ENCODE data around the gene NELFB.

NELFB gene

DNA sequence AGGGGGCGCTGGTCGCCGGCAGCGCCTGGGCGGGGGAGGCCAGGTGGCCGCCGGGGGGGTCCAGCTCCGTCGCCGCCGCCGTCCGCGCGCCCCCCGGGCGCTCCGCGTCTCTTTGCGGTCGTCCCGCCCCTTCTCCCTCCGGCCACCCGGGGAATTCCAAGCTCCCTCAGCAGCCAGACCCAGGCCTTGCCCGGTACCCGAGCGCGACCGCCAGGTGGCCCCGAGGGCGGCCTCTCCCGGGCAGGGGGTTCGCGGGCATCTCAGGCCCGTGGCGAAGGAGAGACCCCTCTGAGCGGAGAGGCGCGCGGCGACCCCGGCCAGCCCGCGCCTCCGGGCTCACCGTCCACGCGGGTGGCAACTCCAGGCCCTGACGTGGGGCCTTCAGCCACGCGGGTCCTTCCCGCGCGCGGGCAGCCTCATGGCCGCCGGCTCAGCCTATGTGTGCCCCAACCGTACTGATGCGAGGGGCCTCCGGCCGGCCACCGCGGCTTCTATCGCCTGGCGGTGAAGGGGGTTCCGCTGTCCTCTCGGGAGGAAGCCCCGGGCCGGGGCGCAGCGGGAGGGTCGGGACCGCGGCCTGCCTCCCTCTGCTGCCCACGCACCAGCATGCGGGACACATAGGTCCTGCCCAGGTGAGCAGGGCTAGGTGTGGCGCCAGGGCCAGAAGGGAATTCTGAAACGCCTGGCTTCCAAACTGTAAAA is 47.5 kb downstream of the NELFB start:
- no peak for DNase-seq (ENCODE audit: low read depth in 1 of 2, low spot score in 1 of 2)

DNA sequence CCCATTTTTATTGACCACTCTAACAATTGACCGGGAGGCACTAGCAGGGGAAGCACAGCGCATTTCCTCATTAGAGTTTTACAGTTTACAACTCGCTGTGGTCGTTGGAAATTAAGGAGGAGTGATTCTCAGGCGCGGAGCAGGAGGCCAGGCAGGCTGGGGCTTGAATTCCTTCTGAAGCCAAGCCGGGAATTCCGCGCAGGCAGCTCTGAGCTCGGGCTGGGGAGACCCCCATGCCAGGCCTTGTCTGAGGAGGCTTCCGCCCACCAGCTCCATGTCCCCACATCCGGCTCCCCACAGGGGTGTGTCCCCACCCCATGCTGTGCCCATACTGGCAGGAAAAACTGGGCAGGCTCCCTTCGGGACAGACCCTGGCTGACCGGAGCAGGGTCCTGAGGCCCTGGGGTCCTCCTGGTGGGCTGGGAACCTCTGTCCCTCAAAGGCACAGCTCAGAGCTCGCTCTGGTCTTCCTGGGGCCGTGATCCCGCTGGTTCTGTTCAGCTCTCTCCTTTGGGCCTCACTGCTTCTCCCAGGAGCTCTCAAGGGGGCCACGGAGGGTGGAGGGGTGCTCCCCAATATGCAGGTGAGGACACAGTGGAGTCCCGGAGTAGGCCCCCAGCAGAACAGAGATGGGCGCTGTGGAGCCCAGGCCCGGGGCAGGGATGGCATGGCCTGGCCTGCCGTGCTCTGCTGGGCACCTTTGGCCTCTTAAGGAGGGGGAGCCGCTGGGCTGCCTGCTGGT is 48.2 kb downstream of the NELFB start:
- DNase-seq (ENCODE audit: low read depth in 1 of 2, low spot score in 1 of 2) = no peak

DNA sequence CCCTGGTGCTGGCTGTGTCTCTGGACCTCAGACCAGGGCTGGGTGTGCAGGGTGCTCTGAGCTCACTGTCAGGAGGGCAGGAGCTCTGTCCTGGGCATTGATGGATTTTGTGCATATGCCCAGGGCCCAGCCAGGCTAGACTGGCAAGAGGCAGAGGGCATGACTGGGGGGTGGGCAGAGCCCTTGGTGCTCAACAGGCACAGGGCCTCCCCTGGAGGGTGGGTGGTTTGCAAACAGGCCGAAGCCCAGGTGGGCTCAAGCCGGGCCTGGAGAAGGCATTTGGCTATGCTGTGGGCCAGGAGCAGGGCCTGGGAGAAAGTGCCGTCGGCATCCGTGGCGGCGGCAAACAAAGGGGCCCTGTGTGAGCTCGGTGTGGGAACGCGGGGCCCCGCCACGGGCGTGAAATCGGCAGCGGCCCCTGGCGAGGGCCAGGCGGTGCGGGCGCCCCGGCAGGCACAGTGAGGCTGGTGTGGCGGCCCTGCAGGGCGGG is 48.8 kb downstream of the NELFB start:
- no peak for DNase-seq (ENCODE audit: low read depth in 1 of 2, low spot score in 1 of 2)

DNA sequence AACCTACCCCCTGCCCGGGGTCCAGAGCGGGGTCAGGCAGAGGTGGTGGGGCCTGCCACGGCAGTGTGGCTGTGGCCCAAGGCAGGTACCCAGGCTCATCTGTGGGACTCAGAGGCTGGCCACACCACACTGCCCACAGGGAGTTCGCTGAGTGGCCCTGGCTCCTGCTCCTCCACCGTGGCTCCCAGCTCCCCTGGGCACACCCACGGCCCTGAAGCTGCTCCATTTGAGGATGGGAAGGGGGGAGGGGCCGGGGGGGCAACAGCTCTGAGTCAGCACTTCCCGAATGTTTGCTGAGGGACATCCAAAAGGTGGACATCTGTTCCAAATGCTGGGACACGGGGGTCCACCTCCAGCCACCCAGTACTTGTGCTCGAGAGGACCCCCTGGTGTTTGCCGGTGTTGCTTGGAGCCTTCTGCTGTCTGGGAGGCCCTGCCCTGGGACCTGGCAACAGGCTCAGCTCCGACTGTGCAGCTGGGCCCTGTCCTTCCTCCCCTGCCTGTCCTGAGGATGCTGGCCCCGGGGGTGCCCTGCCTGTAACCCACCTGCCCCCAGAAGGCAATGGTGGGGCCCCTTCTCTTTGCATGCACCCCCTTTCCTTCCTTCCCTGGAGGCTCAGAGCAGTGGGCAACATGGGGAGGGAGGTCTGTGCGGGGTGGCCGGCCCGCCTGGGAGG is 49.4 kb downstream of the NELFB start:
- no peak for DNase-seq (ENCODE audit: low read depth in 1 of 2, low spot score in 1 of 2)

DNA sequence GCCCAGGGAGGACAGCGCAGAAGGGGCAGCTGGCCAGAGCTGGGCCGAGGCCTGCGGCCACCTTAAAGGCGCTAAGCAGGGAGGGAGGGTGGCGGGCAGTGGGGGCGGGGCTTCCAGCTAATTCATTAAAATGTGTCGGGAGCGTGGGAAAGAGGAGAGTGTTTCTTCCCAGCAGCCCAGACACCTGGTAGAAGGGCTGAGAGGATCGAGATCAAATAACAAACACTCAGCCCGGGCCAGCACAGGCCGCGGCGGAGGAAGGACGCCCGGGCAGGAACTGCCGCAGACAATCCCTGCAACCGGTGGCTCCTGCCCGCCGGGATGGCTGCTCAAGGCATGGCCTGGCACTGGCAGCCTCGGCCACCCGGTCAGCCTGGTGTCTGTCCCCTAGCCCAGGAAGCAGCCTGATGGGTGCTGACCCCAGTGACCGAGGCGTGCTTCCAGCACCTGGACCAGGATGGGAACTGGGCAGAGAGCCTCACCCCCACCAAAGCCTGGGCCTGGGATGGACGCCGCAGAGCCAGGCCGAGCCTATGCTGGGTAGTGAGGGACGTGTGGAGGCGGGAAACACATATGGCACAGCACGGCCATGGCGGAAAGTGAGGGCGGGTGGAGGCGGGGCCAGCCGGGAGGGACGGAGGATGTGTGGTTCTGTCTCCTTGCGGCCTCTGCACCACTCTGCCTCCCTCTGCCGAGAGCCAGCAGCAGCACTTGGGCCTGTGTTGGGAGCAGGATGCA is 50.1 kb downstream of the NELFB start:
- DNase-seq (ENCODE audit: low read depth in 1 of 2, low spot score in 1 of 2) = peak; percentile 26 to 40

DNA sequence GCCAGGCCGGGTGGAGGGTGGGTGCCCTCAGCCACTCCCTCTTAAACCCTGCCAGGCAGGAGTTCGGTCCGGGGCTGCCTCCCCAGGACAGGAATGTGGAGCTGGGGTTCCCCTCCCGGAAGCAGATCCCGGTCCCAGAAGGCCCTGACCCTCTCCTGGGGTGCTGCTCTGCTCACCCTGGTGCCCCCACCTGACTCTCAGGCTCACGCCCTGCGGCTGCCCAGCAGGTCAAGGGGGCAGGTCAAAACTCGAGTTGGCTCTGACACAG is 50.6 kb downstream of the NELFB start:
- no peak for DNase-seq (ENCODE audit: low read depth in 1 of 2, low spot score in 1 of 2)

DNA sequence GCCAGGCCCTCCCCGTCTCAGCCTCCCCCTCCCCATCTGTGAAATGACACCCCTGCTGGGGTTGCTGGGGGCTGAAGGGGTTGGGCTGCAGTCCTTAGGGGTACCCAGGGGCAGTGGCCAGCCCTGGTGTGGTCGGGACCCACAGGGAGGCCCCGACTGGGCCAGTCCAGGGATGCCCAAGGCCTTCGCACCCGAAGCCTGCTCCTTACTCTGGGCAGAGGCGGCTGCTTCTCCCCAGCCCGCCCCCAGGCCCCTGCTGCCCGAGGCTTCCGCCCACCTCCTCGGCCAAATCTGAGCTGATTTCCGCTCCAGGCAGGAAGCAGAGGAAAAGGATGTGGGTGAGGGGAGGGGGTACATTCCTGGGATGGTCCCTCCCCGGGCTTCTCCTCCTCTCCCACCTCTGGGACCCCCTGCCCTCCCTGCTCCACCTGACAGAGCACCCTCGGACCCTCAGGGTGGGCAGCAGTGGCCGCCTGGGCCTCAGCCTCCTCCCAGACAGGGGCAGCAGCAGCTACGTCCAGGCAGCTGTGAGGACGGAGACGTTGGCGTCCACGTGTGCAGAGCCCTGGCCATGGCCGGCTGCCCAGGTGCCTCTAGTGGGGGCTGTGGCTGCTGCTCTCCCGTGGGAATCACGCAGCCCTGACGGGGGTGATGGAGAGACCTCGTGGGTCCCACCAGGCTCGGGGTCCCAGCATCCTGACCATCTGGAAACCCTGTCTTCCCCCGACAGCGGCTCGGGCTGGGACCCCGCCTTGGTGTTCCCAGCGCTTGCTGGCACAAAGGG is 51.1 kb downstream of the NELFB start:
- no peak for DNase-seq (ENCODE audit: low read depth in 1 of 2, low spot score in 1 of 2)

DNA sequence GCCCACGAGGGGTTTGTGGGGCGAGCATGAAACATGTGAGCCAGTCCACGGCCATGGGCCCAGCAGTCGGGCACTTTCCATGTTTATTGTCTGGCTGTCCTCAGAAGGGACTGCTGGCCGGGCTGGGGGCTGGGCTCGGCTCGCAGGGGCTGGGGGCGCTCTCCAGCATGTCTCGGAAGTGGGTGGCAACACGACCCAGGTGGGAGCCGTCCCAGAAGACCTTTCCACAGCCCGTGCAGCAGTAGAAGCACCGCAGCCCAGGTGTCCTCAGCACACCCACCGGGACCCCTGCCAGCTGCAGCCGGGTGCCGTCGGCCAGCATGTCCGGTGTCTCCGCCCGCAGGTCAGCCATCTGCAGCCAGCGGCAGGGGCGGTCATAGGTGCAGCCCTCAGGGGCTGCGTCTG is 51.7 kb downstream of the NELFB start:
- no peak for DNase-seq (ENCODE audit: low read depth in 1 of 2, low spot score in 1 of 2)

DNA sequence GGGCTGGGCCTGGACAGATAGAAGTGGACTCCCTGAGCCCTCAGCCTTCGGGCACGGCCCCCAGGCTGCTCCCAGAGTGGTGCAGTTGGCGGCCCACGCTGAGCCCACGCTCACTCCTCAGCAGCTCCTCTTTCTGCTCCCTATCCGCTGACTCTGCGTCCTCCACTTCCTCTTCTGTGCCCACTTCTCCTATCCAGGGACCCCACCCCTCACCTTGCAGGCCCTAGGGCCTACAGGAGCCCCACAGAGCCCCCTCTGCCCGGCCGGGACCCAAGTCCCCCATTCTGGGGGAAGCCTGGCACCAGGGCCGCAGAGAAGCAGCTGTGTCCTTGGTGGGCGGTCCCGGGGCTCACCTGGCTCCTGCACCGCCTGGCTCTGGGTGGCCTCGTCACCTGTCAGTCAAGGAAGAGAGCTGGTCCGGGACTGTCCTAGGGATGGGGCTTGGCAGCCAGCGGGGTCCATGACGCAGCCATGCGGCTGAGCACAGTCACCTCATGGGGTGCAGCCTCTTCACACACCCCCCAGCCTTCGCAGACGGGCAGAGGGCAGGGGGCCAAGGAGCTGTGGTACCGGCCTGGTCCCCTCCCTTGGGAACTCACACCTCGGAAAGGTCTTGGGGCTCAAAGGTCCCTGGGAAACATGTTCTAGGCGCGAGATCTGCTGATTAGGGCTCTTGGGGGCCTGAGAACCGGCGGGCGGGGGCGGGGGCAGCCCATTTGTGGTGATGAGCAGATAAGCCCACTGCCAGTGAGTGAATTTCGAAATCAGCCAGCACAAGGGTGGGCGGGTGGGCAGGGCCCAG is 52.3 kb downstream of the NELFB start:
- no peak for DNase-seq (ENCODE audit: low read depth in 1 of 2, low spot score in 1 of 2)

DNA sequence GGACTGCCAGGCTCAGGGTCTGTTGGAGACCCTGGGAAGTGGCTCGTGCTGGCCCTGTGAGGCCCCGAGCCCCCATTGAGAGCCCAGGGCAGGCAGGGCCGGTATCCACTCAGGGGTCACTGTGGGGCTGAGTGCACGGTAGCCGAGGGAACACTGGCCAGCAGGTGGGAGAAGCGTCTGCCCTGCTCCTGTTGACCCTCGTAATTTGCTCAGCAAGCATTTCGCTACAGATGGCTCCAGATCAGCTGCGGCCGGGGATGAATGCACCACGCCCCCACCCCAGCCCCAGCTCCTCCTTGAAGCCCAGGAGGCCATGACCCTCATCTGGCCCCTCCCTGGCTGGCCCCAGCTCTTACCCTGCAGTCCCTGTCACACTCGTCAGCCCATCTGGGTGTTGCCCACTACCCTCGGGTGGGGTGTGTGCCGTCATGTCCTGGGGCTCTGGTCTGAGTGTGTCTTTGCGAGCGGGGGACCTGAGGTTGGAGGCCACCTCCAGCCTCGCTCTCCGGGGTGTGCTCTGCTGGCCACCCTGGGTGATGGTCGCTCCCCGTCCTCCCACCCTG is 53.0 kb downstream of the NELFB start:
- no peak for DNase-seq (ENCODE audit: low read depth in 1 of 2, low spot score in 1 of 2)

DNA sequence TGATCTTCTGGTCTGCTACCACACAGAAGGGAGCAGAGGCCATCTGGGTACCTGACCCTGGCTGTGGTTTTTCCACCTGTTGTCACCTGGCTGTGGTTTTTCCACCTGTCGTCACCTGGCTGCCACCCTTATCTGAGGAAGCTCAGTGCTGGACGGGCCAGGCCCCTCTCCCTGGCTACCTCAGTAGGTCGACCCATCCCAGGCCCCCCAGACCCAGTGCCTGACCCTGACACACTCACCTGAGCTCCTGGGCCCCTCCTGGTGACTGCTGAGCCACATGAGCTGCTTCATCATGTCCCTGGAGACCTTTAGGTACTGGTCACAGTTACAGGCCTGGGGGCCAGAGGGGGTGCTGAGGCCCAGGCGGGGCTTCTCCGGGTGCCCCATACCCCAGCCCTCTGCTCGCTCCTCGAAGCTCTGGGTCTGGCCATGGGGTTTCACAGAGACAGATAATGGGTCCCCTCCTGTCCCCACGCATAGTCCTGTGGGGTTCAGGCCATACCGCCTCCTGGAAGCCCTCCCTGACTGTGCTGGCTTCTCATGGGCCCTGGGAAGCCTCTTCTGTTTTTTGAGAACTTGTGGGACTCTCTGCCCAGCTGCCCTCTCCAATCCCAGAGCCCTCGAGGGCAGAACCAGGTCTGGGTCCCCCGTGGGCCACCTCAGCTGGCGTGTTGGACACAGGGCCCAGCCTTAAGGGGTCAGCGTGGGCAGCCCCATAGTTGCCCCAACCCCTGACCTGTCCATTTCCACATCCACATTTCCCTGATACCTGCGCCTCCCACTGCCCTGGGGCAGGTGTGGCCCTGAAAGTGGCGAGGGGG is 54.5 kb downstream of the NELFB start:
- no peak for DNase-seq (ENCODE audit: low read depth in 1 of 2, low spot score in 1 of 2)

DNA sequence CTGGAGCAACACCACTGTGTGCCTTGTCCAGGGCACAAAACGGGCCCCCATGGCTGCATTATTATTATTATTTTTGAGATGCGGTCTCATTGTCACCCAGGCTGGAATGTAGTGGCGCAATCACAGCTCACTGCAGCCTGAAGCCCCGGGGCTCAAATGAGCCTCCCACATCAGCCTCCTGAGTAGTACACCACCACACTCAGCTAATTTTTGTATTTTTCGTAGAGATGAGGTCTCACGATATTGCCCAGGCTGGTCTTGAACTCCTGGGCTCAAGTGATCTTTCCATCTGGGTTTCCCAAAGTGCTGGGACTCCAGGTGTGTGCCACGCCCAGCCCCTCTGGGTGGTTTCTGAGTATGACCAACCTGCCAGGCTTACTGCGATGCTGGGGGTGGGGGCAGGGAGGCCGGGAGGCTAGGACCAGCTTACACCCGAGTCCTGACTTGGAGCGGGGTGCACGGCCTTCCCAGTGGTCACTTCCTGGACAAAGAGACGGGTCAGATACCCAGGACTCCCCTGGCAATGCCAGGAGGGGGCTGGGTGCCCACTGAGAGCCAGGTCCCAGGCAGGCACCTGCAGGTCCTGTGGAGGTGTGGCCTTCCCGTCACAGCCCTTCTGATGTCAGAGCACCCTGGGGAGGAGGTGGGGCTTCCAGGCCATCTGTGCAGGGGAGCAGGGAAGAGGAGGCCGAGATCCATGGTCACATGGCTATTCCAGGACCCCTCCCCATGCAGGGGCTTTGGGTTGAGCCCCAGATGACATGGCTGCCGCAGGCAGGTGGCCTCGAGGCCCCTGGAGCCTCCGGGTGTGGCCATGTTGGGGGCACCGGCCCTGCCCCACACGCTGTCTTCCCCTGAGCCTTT is 55.3 kb downstream of the NELFB start:
- DNase-seq (ENCODE audit: low read depth in 1 of 2, low spot score in 1 of 2) = no peak

DNA sequence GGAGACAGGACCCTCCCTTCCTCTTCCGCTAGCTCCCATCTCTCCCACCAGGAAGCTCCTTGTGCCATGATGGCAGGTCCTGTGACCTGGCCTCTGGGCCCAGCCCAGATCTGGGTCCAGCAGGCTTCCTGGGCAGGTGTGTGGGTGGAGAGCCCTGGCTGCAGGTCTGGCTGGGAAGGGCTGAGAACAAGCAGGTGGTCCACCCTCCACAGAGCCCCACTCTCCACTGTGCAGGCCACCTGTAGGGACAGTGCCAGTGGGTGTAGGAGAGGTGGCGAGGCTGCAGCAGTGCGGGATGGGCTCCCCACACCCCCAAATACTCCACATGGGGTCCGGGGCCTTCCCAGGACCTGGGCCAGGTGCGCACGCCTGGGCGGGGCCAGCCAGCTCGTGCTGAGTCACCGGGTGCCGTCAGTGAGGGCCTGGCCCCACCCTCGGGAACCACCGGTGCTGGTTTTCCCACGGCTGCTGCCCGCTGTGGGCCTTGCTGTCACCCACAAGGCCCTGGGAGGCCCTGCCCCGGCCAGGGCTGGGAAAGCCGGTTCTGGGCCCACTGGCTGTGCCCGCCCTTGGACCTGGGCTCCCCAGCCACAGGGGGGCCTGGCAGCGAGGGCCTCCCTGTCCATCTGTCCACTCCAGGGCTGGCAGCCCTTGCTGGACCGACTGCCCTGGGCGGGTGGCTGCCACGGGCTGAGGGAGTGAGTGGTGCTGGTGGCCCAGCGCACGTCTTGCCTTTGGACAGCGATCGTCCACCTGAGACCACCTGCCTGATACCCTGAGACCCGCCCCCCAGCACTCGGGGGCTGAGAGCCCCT is 56.3 kb downstream of the NELFB start:
- no peak for DNase-seq (ENCODE audit: low read depth in 1 of 2, low spot score in 1 of 2)

DNA sequence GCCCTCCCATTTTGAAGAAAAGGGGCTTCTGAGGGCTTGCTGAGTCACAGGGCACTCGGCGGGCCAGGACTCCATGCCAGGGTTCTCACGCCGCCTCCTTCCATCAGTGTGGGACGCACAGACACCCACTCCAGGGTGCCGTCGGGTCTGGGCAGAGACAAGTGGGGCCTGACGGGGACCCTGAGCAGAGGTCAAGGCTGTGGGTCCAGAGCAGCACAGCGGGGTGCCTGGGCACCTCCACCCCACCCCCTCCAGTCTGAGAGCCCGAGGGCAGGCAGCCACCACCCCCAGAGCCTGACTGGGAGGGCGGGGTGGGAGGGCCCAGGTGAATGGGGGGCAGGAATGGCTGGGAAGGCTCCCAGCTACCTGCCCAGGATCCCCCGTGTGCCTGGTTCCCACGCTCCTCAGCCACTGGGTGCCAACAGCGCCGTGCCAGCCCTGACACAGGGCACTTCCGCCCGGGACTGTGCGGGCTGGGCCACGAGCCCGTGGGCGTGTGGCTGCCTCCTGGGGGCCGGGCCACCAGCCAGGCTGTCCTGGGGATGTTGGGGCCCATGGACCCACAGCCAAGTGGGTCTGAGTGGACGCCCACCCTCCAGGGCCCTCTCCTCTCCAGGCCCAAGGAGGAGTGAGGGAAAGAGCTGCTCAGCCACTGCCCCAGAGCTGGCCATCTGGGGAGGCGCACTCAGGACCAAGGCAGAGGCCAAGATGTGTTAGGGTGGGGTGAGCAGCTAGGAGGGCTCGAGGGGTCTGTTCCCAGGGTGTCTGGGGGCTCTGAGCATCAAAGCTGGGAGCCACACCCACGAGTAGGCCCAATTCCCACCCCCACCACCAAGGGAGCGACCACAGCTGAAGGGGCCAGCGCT is 57.1 kb downstream of the NELFB start:
- DNase-seq (ENCODE audit: low read depth in 1 of 2, low spot score in 1 of 2) = no peak

DNA sequence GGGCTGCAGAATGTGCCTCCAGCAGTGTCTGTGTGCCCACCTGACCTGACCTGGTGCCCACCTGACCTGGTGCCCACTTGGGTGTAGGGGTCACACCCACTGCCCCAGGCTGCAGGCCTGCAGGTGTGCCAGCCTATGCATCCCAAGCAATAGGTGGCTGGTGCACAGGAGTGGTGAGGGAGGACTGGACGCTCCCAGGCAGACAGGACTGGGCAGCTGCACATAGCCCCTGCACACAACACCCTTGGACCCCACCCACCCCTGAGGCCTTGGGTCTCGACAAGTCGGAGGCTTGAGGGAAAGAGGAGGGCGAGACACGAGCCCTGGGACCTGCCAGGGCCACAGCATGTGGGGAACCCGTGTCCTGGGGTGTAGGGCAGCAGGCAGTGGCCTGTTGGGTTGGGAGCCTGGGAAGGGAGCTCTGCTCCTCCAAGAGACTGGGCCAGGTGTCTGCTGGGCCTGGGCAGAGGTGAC is 57.8 kb downstream of the NELFB start:
- DNase-seq (ENCODE audit: low read depth in 1 of 2, low spot score in 1 of 2) = no peak

DNA sequence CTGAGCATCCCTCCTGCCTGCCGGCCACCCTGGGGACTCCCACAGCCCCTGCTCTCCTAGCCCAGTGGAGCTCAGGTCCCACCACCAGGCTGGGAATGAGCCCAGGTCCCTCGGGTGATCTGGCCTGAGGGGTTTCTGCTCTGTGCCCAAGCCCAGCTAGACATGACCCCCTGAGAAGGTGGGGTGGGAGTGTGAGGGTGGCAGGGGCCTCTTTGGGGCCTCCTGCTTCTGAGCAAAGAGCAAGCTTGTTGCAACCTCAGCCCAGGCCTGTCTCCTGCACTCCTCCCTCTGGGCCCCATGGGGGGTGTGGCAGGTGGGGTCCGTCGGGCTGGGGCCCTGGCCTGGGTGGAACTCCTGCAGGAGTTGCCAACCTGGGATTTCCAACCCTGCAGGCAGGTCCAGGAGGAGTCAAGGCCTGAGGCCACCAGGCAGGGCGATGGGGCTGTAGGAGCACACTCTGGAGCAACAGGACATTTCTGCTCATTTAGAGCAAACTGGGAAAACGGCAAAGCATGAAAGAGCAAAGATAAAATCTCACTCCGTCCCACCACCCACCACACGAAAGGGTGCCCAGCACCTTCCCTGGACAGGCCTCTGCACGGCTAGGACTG is 58.3 kb downstream of the NELFB start:
- no peak for DNase-seq (ENCODE audit: low read depth in 1 of 2, low spot score in 1 of 2)
